B cell (primary cell): ENCODE results near the gene HAUS3. TPM values are rescaled to one million over a fixed set of nuclear protein-coding genes. Genes with fewer than 3 reads are reported as not detected.

Experiments
- ATAC-seq: fragments of 200-7000 bp; cut with Tn5 transposase; one replicate; pipeline ENCODE4 v1.10.0; 2021; ENCODE audit warnings: low read depth, mild to moderate bottlenecking, moderate number of reproducible peaks, moderate library complexity
- CTCF ChIA-PET: fragments of 350-600 bp; sonication (Branson Sonifier 250); formaldehyde crosslinking; loops from one replicate; lab custom pipeline; 2021; ENCODE audit warnings: antibody characterized with exemption, inconsistent platforms; lab: Charles Lee
- POLR2A ChIA-PET: fragments of 350-600 bp; sonication (Branson Sonifier 250); formaldehyde crosslinking; loops from one replicate; lab custom pipeline; 2021; ENCODE audit warnings: antibody characterized with exemption; lab: Charles Lee
- DNase-seq: peaks from one replicate; pipeline ENCODE4 v3.0.0; 2013
- H2AFZ ChIP-seq: 2 replicates; pipeline ENCODE4 v1.6.1; 2012; ENCODE audit warnings: mild to moderate bottlenecking, low read depth, low read length; ENCODE audit not compliant: insufficient read depth, poor library complexity, severe bottlenecking
- H3K27ac ChIP-seq, 2 donors: 1 replicate in 1 of 2; 2 replicates in 1 of 2; pipeline ENCODE4 v1.5.1; 2012 to 2013; ENCODE audit warnings: low read length in 2 of 2, mild to moderate bottlenecking in 2 of 2, moderate library complexity in 1 of 2
- H3K27me3 ChIP-seq, 4 experiments: fragments of 200-600 bp in 1 of 4; sonication (generic) in 1 of 4; replicated peaks in 1 of 4; 1 replicate in 2 of 4; 2 replicates in 2 of 4; pipeline versions ENCODE4 v1.6.1 to v1.7.0; 2013 to 2016; ENCODE audit warnings: low read length in 3 of 4, mild to moderate bottlenecking in 2 of 4, mixed read lengths in 1 of 4, moderate library complexity in 1 of 4; ENCODE audit not compliant: insufficient read depth in 4 of 4, control insufficient read depth in 3 of 4; ENCODE audit errors: control extremely low read depth in 1 of 4
- H3K36me3 ChIP-seq, 2 experiments: replicated peaks in 1 of 2; 1 replicate in 1 of 2; 2 replicates in 1 of 2; pipeline versions ENCODE4 v1.6.1 to v1.7.1; 2013; ENCODE audit warnings: low read length in 1 of 2; ENCODE audit not compliant: insufficient read depth in 2 of 2, control insufficient read depth in 1 of 2; ENCODE audit errors: control extremely low read depth in 1 of 2, extremely low read depth in 1 of 2
- H3K4me1 ChIP-seq, 2 donors: fragments of 200-600 bp in 1 of 2; sonication (generic) in 1 of 2; 1 replicate in 1 of 2; 2 replicates in 1 of 2; pipeline versions ENCODE4 v1.5.1 to v1.6.1; 2013 to 2017; ENCODE audit warnings: low read length in 2 of 2; ENCODE audit not compliant: control insufficient read depth in 2 of 2, insufficient read depth in 2 of 2
- H3K4me2 ChIP-seq: replicated peaks from 2 replicates; pipeline ENCODE3; 2012; ENCODE audit warnings: mild to moderate bottlenecking, low read depth, low read length; ENCODE audit not compliant: poor library complexity, severe bottlenecking
- H3K4me3 ChIP-seq, 5 experiments: fragments of 200-600 bp in 1 of 5; sonication (generic) in 1 of 5; 1 replicate in 3 of 5; 2 replicates in 2 of 5; pipeline versions ENCODE4 v1.5.1 to v1.7.0; 2011 to 2016; ENCODE audit warnings: low read length in 4 of 5, mild to moderate bottlenecking in 4 of 5, low read depth in 2 of 5, control low read depth in 1 of 5, moderate library complexity in 1 of 5; ENCODE audit not compliant: insufficient read depth in 1 of 5; ENCODE audit errors: control extremely low read depth in 1 of 5, extremely low read depth in 1 of 5
- H3K79me2 ChIP-seq: fragments of 200-600 bp; sonication (generic); one replicate; pipeline ENCODE4 v1.6.0; 2016; ENCODE audit warnings: low read length; ENCODE audit not compliant: control insufficient read depth, insufficient read depth
- H3K9ac ChIP-seq: fragments of 200-600 bp; sonication (generic); 2 replicates; pipeline ENCODE4 v1.6.1; 2017; ENCODE audit warnings: mild to moderate bottlenecking, low read length, moderate library complexity
- H3K9me3 ChIP-seq, 3 donors: one replicate each; pipeline versions ENCODE4 v1.6.1 to v1.7.1; 2013; ENCODE audit warnings: low read length in 2 of 3; ENCODE audit not compliant: control insufficient read depth in 2 of 3, insufficient read depth in 1 of 3; ENCODE audit errors: control extremely low read depth in 1 of 3
- H4K20me1 ChIP-seq: 2 replicates; pipeline ENCODE4 v1.6.0; 2012; ENCODE audit warnings: mild to moderate bottlenecking, low read length; ENCODE audit not compliant: insufficient read depth, control insufficient read depth, poor library complexity, severe bottlenecking
- H3K27ac Mint-ChIP-seq: one replicate; pipeline ENCODE4 v1.8.0; 2021; ENCODE audit warnings: mixed read lengths
- H3K27me3 Mint-ChIP-seq: one replicate; pipeline ENCODE4 v1.8.0; 2021; ENCODE audit warnings: mixed read lengths
- H3K4me1 Mint-ChIP-seq: one replicate; pipeline ENCODE4 v1.8.0; 2021; ENCODE audit warnings: mixed read lengths
- H3K4me3 Mint-ChIP-seq: one replicate; pipeline ENCODE4 v1.8.0; 2021; ENCODE audit warnings: mixed read lengths
- H3K9me3 Mint-ChIP-seq: one replicate; pipeline ENCODE4 v1.8.0; 2022; ENCODE audit warnings: mixed read lengths; ENCODE audit not compliant: insufficient read depth
- CTCF ChIP-seq: fragments of 200-600 bp; IDR thresholded peaks from one replicate; pipeline ENCODE4 v1.8.0; 2022; ENCODE audit warnings: antibody characterized with exemption, mild to moderate bottlenecking
- EZH2 ChIP-seq: IDR thresholded peaks from 2 replicates; pipeline ENCODE4 v1.6.1; 2012; ENCODE audit warnings: borderline replicate concordance, low read depth, mild to moderate bottlenecking, moderate library complexity, low read length; ENCODE audit not compliant: insufficient read depth, poor library complexity, severe bottlenecking
- WGBS: methylation state at CpG from one replicate; pipeline ENCODE4 v1.1.5; 2013; ENCODE audit warnings: missing lambda C conversion rate; ENCODE audit not compliant: insufficient coverage; 5-methylcytosine and 5-hydroxymethylcytosine counted together
- intact Hi-C: fragments of 100-400 bp; cut with micrococcal nuclease; formaldehyde crosslinking; loops from one replicate; pipeline ENCODE4 v1.10.0; 2022
- polyA plus RNA-seq: library from polyadenylated mRNA; depleted of rRNA; stranded (reverse); fragments of >200 nt; gene quantifications from 2 replicates; pipeline ENCODE4 v1.2.3, GENCODE V29; 2012
- total RNA-seq, 2 donors: library from RNA; stranded (reverse); fragments of 120-200 nt in 1 of 2; gene quantifications; 1 replicate in 1 of 2; 2 replicates in 1 of 2; pipeline versions ENCODE4 v1.2.3 to v1.2.4, GENCODE V29; 2013 to 2022

Gene HAUS3
- total and polyA plus RNA-seq, 2 donors (not counting 1 experiment from before 2014, with no cell fraction given), result 8.2 to 26.5 TPM

GRCh38 chr4:2285613-2286381 is 43.9 kb upstream of the HAUS3 start:
- Mint-ChIP-seq H3K27me3 (no peaks in the 10 kb centered on the region), H3K4me3 (no peak overlapping the region), H3K27ac (no peak overlapping the region), H3K4me1 (peaks cover 36% of the 10 kb centered on the region), H3K9me3 (no peaks in the 10 kb centered on the region)
- no peak for DNase-seq
- Histone ChIP-seq H3K4me1 (peaks cover 30 to 31% of the 10 kb centered on the region in 2 donors), H3K9me3 (peaks cover 0 to 5% (median 0%) of the 10 kb centered on the region in 3 donors), H3K4me2 (no peak overlapping the region), H3K4me3 (no peak overlapping the region), H3K36me3 (no peaks in the 10 kb centered on the region), H2AFZ (no peak overlapping the region), H3K9ac (no peak overlapping the region), H3K27me3 (peaks cover 0 to 4% (median 0%) of the 10 kb centered on the region in 4 experiments), H4K20me1 (no peaks in the 10 kb centered on the region), H3K79me2 (no peaks in the 10 kb centered on the region), H3K27ac (no peak overlapping the region)
- WGBS, result 91% methylated on average over 27 of the region's 27 CpGs
- ChIA-PET POLR2A (no interaction called here), CTCF (no interaction called here)
- TF ChIP-seq CTCF (no peak), EZH2 (no peak)
- intact Hi-C loops, result no loop called here
- ATAC-seq, result no peak

- no peaks in the 10 kb centered on the region for H4K20me1 ChIP-seq
- H3K79me2 ChIP-seq, result no peaks in the 10 kb centered on the region
- peak overlapping the region; percentile 46 for H3K27ac Mint-ChIP-seq
- peaks cover 0 to 4% (median 0%) of the 10 kb centered on the region in 4 experiments for H3K27me3 ChIP-seq
- DNase-seq (no peak), ATAC-seq (no peak)
- no peak overlapping the region for H2AFZ ChIP-seq
- WGBS, result 84% methylated on average over 15 of the region's 15 CpGs
- H3K9me3 Mint-ChIP-seq, result no peaks in the 10 kb centered on the region
- no peak overlapping the region for H3K27ac ChIP-seq
- intact Hi-C loops, result loop anchor here (5.0 kb wide), 3 partner anchors 42 to 182 kb away; partner anchors contain the start of gene RNF4
- no peak for TF ChIP-seq EZH2
- TF ChIP-seq CTCF, result no peak
- peaks cover 34% of the 10 kb centered on the region for H3K4me1 Mint-ChIP-seq
- no peak overlapping the region for H3K4me3 ChIP-seq
- no peak overlapping the region for H3K4me3 Mint-ChIP-seq
- POLR2A ChIA-PET, result no interaction called here
- CTCF ChIA-PET, result no interaction called here
- no peaks in the 10 kb centered on the region for H3K36me3 ChIP-seq
- peaks cover 24% of the 10 kb centered on the region in 2 donors for H3K4me1 ChIP-seq
- no peaks in the 10 kb centered on the region for H3K27me3 Mint-ChIP-seq
- no peak overlapping the region for H3K9ac ChIP-seq
- H3K9me3 ChIP-seq, result no peaks in the 10 kb centered on the region
- no peak overlapping the region for H3K4me2 ChIP-seq
These were observed 43.2 kb upstream of the HAUS3 start for GRCh38 chr4:2284934-2285612.
